HG02885 (cell line): ENCODE data around the gene ALDH8A1.

Experiments
- ATAC-seq: cut with Tn5 transposase; IDR thresholded peaks from one replicate; pipeline ENCODE4 v1.9.1; 2021; ENCODE audit warnings: mild to moderate bottlenecking; ENCODE audit not compliant: unreplicated experiment, poor library complexity

Gene ALDH8A1

DNA sequence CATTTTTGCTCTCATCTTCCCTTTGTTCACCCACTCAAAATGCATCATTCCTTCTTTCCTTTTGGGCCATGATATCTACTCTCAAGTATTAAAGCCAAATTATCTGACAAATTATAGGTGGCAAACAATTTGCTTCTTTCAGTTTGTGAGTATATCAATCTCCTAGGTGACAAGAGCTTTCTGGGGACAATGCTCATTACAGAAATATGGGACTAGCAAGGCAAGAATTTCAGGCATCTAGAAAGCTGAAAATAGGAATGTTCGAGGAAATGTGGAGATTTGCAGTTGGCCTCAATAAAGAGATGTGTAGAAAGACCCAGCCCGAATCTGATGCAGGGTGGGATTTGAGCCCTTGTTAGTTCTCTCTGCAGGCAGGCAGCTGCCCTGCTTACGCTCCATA lies 71.8 kb downstream of the ALDH8A1 start:
- ATAC-seq = no peak

DNA sequence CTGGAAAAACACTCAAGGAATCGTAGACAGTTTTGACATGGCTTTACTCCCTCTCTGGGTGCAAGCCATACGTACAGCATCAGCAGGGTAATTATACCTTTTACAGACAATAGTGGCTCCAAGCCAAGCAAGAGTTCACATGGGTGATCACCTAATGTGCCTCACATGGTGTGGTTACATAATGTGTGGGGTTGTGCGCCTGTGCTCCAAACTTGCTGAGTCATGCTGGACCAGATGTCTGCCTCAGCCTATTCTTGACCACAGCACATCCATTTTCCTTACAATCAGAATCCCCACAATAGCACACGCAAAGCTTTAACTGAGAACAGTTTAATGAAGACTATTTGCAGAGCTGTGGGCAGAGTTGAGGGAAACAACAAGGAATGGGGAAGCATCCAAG lies 74.5 kb downstream of the ALDH8A1 start:
- ATAC-seq = no peak

DNA sequence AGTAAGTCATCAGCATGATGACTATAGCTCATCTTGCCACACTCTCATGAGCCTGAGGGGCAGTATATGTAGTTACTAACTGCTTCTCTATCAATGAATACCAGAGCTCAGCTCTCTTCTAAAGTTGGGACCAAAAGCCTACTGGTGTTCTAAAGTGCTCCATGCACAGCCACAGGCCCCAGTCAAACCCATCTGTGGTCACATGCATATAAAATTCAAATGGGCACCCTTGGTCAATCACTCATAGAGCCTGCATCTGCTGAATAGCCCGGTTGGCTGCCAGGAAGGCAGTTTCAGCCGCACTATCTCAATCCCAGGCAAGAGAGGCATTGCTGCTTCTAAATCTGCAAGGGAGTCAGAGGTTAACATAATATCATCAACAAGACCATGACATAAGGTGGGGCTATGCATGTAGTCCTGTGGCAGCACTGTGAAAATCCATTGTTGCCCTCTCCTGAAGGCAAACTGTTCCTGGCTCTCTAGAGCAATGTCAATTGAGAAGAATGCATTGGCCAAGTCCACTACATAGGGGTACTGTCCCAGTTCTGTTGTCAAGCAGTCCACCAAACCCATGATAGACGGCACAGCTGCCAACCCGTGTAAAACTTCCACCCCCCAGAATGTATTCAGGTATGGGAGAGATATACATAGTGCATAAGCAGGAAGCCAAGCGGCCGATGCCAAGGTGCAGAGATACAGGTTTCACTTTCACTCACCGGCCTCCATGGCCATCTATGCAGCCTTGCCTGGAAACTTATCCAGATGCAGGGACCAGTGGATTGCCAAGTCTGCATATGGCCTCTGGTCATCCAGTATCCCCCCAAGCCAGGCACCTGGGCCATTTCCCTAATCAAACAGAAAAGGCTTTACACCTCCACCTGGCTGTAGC lies 76.2 kb downstream of the ALDH8A1 start:
- ATAC-seq = peak; percentile 25

DNA sequence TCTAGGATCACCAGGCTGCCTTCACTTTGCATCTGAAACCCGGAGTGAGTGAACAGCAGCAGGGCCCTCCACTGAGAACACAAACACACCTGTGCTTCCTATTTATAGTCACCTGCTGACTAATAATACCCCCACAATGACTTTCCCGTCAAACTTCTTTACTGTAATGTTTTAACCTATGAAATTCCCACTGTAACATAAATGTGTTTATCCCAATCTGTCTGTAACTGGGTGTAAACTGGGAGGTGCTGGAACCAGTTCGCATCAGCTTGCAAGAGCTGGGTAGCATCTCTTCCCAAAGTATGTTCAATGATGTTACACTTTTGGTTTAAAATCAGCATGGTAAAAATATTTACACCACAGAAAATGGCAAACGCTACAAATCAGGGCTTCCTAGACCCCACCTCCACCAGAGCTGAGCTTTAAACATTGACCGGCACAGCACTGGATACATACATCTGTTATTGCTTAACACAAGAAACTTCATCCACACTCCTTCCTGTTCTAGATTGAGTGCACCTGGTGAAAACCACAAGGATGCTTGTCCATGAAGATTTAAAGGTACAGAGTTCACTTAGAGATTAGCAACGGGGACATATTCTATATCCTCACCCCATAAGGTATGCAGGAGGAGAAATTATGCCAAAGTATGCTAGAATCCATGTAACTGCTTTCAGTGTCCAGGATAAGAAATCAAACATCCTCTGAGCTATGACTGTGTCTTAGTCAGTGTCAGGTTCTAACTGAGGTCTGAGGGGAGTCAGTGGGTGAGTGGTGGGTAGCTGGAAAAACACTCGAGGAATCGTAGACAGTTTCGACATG lies 79.0 kb downstream of the ALDH8A1 start:
- peak; percentile 87 for ATAC-seq

DNA sequence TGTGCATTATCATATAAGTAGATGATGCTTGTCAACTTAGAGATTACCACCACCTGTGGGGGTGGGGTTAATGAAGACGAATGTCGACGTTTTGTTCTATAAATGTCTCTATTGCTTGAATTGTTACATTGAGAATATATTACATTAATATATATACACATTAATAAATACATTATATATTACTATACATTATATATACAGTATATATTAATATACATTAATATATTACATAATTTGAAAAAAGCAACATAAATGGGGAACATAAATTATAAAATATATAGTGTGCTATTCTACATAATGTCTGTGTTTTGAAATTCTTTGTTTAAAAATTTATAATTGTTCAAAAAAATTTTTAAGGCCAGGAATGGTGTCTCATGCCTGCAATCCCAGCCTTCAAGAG lies 81.1 kb downstream of the ALDH8A1 start:
- no peak for ATAC-seq
